Stimulated activated memory B cell treated with anti-CD40 and anti-IgM and Interleukin-4, amounts not matched to agents 10 μg/mL and 1 μg/mL and 100 μg/mL, for 72 hours (primary cell): ENCODE data around the gene HTT.
A peak's percentile ranks its signal among the peaks of the same experiment; 100 is the strongest.

ENCODE experiments used
- ATAC-seq: fragments of 150-1000 bp; cut with Tn5 transposase; 2 replicates; pipeline ENCODE4 v1.10.0; 2021
- H3K27ac Mint-ChIP-seq: one replicate; pipeline ENCODE4 v1.8.0; 2022; ENCODE audit warnings: mild to moderate bottlenecking, mixed read lengths
- H3K27me3 Mint-ChIP-seq: one replicate; pipeline ENCODE4 v1.8.0; 2022; ENCODE audit warnings: mixed read lengths
- H3K36me3 Mint-ChIP-seq: one replicate; pipeline ENCODE4 v1.8.0; 2022; ENCODE audit warnings: mixed read lengths
- H3K4me1 Mint-ChIP-seq: one replicate; pipeline ENCODE4 v1.8.0; 2022; ENCODE audit warnings: mixed read lengths
- H3K4me3 Mint-ChIP-seq: one replicate; pipeline ENCODE4 v1.8.0; 2022; ENCODE audit warnings: mild to moderate bottlenecking, moderate library complexity, mixed read lengths
- H3K9me3 Mint-ChIP-seq: one replicate; pipeline ENCODE4 v1.8.0; 2022; ENCODE audit warnings: mixed read lengths

The HTT gene

GRCh38 chr4:3292571-3293400 is 218.3 kb downstream of the HTT start, which contains the start of gene RGS12:
Gene RGS12 (plus strand): TSS chr4:3293021. CDS start chr4:3316171, 23,150 bp downstream.
- Mint-ChIP-seq H3K4me3 (peak within 1 kb of the TSS; percentile 88), H3K36me3 (no peaks in the 10 kb centered on the region), H3K9me3 (peaks cover 3% of the 10 kb centered on the region), H3K4me1 (peaks cover 16% of the 10 kb centered on the region), H3K27ac (peak within 1 kb of the TSS; percentile 26), H3K27me3 (peaks cover 9% of the 10 kb centered on the region)
- peak; percentile 87 for ATAC-seq
